ENCODE results near the gene PODN.

The PODN gene

DNA sequence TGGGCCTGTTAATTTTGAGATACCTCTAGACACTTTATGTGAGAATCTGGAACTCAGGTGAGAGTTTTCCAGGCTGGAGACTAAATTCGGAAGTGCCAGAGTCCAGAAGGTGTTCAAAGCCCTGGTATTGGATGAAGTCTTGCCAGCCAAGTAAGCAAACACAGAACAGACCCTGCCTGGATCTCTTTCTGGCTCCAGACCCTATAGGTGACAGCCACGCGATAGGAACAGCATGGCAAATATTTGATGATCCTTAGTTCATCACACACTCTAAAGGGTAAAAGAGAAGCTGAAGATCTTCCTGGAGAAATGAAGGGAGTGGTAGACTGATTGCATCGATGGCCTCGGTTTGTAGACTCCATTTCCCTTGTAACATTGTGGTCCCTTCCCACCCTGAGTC, 49.7 kb downstream of the PODN start:
- TF ChIP-seq, protein P1, sequence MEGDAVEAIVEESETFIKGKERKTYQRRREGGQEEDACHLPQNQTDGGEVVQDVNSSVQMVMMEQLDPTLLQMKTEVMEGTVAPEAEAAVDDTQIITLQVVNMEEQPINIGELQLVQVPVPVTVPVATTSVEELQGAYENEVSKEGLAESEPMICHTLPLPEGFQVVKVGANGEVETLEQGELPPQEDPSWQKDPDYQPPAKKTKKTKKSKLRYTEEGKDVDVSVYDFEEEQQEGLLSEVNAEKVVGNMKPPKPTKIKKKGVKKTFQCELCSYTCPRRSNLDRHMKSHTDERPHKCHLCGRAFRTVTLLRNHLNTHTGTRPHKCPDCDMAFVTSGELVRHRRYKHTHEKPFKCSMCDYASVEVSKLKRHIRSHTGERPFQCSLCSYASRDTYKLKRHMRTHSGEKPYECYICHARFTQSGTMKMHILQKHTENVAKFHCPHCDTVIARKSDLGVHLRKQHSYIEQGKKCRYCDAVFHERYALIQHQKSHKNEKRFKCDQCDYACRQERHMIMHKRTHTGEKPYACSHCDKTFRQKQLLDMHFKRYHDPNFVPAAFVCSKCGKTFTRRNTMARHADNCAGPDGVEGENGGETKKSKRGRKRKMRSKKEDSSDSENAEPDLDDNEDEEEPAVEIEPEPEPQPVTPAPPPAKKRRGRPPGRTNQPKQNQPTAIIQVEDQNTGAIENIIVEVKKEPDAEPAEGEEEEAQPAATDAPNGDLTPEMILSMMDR (IDR thresholded peaks at IDR 0.05; ENCODE audit: control insufficient read depth, insufficient read depth, low read depth, low read length, missing control alignments): no peak
- no peak for DNase-seq (ENCODE audit: low read depth)
- H3K4me3 ChIP-seq (ENCODE audit: control insufficient read depth, low read depth, low read length): no peak overlapping the region

DNA sequence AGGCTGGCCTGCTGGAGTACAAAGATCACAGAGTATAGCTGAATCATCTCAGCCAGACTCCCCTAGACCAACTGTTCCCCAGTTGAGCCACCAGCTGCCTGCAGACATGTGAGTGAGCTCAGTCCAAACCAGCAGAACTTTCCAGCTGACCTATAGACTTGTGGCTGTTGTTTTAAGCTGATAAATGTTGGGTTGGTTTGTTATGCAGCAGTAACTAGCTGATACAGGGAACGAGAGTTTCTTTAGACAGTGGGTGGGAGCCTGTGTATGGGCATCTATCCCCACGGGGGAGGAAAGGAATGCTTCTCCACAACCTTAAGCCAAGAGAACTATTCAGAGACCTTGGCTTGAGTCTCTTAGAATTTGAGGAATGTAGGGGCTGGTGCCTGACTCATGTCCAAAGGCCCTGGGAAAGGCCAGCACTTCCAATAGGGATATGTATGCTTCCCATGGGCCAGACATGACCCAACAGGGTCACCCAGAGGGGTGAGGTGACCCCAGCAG, 50.3 kb downstream of the PODN start:
- TF ChIP-seq, protein P1 (IDR thresholded peaks at IDR 0.05; ENCODE audit: control insufficient read depth, insufficient read depth, low read depth, low read length, missing control alignments): no peak
- peak; percentile 72 for DNase-seq (ENCODE audit: low read depth)

DNA sequence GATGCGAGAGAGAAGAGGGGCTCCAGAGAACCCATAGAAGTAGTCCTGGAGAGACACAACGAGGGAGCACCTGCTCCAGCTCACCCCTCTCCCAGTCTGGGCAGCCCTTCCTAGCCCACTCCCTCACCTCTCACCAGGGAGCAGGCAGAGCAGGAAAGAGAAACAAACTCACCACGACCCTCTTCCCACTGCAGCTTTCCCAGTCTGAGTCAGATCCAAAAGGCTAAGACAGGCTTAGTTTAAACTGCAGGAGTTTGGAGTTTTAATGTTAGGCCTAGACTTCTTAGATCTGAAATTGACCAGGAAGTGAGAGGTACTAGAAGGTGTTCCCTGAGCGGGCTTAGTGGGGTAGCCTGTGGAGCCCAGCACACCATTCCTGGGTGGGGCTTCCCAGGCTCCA, 50.8 kb downstream of the PODN start:
- no peak for DNase-seq (ENCODE audit: low read depth)
- H3K4me3 ChIP-seq (ENCODE audit: control insufficient read depth, low read depth, low read length): no peak overlapping the region
- TF ChIP-seq, protein P1 (IDR thresholded peaks at IDR 0.05; ENCODE audit: control insufficient read depth, insufficient read depth, low read depth, low read length, missing control alignments): no peak

More for the DNA sequence above, 50.3 kb downstream of the PODN start:
- no peak overlapping the region for H3K4me3 ChIP-seq (ENCODE audit: control insufficient read depth, low read depth, low read length)

DNA sequence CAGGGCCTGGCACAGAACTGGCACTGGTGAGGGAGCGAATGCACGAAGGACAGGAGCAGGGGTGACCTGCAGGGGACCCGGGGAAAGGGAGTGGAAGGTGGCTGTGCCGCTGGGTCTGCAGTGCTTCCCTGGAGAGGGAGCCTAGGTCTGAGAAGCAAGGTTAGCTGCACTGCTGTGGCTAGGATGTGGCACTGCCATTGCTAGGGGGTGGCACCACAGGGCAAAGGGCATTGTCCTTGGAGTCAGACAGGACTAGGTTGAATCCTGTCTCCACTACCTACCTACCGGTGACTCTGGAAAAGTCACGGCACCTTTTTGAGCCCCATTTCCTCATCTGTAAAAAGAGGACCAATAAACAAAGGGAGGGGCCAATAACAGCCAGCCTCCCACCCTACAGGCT, 52.1 kb downstream of the PODN start:
- TF ChIP-seq, protein P1 (IDR thresholded peaks at IDR 0.05; ENCODE audit: control insufficient read depth, insufficient read depth, low read depth, low read length, missing control alignments): no peak
- H3K4me3 ChIP-seq (ENCODE audit: control insufficient read depth, low read depth, low read length): no peak overlapping the region
- DNase-seq (ENCODE audit: low read depth): no peak

DNA sequence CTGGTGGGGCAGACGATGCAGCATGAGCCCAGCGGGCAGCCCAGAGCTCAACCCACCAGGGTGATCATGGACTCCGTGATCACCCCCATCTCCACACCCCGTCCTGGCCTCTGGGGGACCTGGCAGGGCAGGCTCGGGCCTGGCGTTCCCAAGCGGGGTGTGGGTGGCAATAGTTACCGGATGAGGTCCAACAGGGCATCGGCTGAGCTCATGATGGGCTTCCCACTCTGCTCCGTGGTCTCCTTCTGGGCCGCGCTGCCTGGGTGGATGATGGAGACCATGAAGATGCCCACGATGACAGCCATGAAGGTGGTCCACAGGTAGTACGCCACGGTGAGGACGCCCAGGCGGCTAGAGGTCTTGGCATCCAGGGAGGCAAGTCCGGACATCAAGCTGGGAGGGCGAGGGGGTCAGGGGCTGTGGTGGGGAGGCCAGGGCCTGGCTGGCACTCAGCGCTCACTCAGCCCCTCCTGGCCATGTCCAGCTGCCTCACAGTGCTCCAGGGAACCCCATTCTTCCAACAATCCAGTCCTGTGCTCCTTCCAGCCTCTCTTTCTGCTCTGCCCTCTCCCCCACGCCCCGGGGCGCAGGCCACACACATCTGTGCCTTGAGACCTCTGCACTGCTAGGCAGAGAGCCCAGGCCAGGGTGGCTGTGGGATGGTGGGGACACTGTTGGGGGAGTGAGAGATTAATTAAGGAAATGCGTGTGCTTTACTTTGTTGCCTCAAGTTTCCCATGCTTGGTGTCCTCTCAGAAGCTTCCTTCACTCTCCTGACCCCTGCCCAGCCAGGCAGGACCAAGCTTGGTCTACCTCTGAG, 52.8 kb downstream of the PODN start:
- DNase-seq (ENCODE audit: low read depth): no peak
- TF ChIP-seq, protein P1 (IDR thresholded peaks at IDR 0.05; ENCODE audit: control insufficient read depth, insufficient read depth, low read depth, low read length, missing control alignments): no peak

DNA sequence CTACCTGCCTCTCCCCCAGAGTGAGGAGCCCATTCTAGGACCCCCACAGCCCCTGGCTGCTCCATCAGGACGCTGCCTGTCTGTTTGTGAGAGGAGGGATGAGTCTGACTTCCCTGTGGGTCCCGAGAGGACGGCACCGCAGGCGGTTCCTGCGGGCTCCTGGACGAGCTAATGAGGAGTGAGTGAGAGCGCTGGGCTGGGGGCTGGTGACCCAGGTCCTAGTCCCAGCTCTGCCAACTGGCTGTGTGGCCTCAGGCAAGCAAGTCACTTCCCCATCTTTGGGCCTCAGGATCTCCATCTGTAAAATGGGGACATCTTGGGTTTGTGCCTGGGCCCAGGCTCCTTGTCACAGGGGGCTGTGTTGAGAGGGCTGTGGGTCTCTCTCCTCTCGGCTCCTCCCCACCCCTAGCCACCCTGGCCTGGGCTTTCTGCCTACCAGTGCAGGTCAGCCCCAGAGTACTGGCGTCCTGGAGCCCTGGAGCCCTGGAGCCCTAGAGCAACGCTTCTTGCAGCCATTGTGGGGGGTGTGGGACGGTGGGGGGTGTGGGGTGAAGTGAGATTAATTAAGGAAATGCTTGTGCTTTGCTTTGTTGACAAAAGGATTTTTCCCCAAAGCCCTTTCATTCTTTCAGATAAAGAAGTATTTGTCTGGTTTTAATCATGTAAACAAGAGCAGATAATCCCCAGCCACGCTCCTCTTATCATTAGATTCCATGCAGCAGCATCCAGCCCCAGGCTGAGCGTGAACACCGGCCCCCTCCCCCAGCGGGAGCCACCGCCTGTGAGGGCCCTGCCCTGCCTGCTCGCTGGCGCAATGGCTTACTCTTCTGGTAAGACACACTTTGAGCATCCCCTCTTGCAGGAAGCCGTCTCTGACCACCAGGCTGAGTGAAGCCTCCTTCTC, 53.6 kb downstream of the PODN start:
- TF ChIP-seq, protein P1 (IDR thresholded peaks at IDR 0.05; ENCODE audit: control insufficient read depth, insufficient read depth, low read depth, low read length, missing control alignments): no peak
- H3K4me3 ChIP-seq (ENCODE audit: control insufficient read depth, low read depth, low read length): no peak overlapping the region
- no peak for DNase-seq (ENCODE audit: low read depth)

More for the DNA sequence above, 52.8 kb downstream of the PODN start:
- no peak overlapping the region for H3K4me3 ChIP-seq (ENCODE audit: control insufficient read depth, low read depth, low read length)
